PC-3 (cell line): ENCODE results near the gene CRYM. TPM values are rescaled to one million over a fixed set of nuclear protein-coding genes. Genes with fewer than 3 reads are reported as not detected.
"Not testable (repeated sequence)": the region's sequence is repeated elsewhere in the genome, so short reads cannot be mapped to it uniquely, and the experiment has no call there.

ENCODE experiments used
- ATAC-seq: fragments of 200-7000 bp; cut with Tn5 transposase; 2 replicates; pipeline ENCODE4 v1.9.1; 2020; ENCODE audit warnings: mild to moderate bottlenecking, moderate library complexity
- BruUV-seq: library from RNA; stranded (reverse); fragments of 400-500 nt; replicated peaks from 2 replicates; lab custom pipeline; 2021; lab: Mats Ljungman, UMichigan
- CTCF ChIA-PET: fragments of 300-600 bp; sonication (Branson Sonifier 250); formaldehyde crosslinking; loops from one replicate; lab custom pipeline; 2022; ENCODE audit warnings: antibody characterized with exemption; lab: Charles Lee
- POLR2A ChIA-PET: fragments of 300-600 bp; sonication (Branson Sonifier 250); formaldehyde crosslinking; loops from one replicate; lab custom pipeline; 2022; ENCODE audit warnings: antibody characterized with exemption; ENCODE audit not compliant: unreplicated experiment; lab: Charles Lee
- DNase-seq: peaks from one replicate; pipeline ENCODE4 v3.0.0-alpha.2; 2015
- H2AFZ ChIP-seq: fragments of 300-600 bp; sonication (generic); 2 replicates; pipeline ENCODE4 v1.6.0; 2016; ENCODE audit warnings: antibody characterized with exemption, low read length
- H3F3A ChIP-seq: fragments of 300-600 bp; sonication (generic); one replicate; pipeline ENCODE4 v1.6.0; 2017; ENCODE audit warnings: antibody characterized with exemption, low read length, control low read depth, mild to moderate bottlenecking; ENCODE audit not compliant: unreplicated experiment
- H3K27ac ChIP-seq: fragments of 300-600 bp; sonication (generic); 2 replicates; pipeline ENCODE4 v1.5.1; 2016; ENCODE audit warnings: mild to moderate bottlenecking, low read length
- H3K27me3 ChIP-seq: fragments of 300-600 bp; sonication (generic); 2 replicates; pipeline ENCODE4 v1.6.1; 2016; ENCODE audit warnings: low read length, mixed read lengths
- H3K36me3 ChIP-seq: fragments of 300-600 bp; sonication (generic); 2 replicates; pipeline ENCODE4 v1.6.1; 2016; ENCODE audit warnings: low read depth, mixed run types, low read length, mixed read lengths
- H3K4me1 ChIP-seq: fragments of 300-600 bp; sonication (generic); 2 replicates; pipeline ENCODE4 v1.5.1; 2016; ENCODE audit warnings: low read length; ENCODE audit not compliant: insufficient read depth
- H3K4me2 ChIP-seq: fragments of 300-600 bp; sonication (generic); 2 replicates; pipeline ENCODE4 v1.6.0; 2016; ENCODE audit warnings: low read length
- H3K4me3 ChIP-seq: fragments of 300-600 bp; sonication (generic); 2 replicates; pipeline ENCODE4 v1.5.1; 2016; ENCODE audit warnings: mild to moderate bottlenecking, low read length, mixed read lengths
- H3K79me2 ChIP-seq: fragments of 300-600 bp; sonication (generic); 2 replicates; pipeline ENCODE4 v1.6.1; 2017; ENCODE audit warnings: low read length, mixed read lengths
- H3K9ac ChIP-seq: fragments of 300-600 bp; sonication (generic); 2 replicates; pipeline ENCODE4 v1.6.0; 2016; ENCODE audit warnings: mild to moderate bottlenecking, low read length
- H3K9me2 ChIP-seq: fragments of 300-600 bp; sonication (generic); replicated peaks from 2 replicates; pipeline ENCODE4 v1.6.1; 2016; ENCODE audit warnings: mixed run types, low read length, mixed read lengths
- H3K9me3 ChIP-seq: fragments of 300-600 bp; sonication (generic); 2 replicates; pipeline ENCODE4 v1.6.1; 2016; ENCODE audit warnings: low read length, mixed read lengths
- H4K20me1 ChIP-seq: fragments of 300-600 bp; sonication (generic); 2 replicates; pipeline ENCODE4 v1.6.1; 2016; ENCODE audit warnings: low read length, mixed read lengths
- EZH2 ChIP-seq: fragments of 300-600 bp; sonication (generic); IDR thresholded peaks from one replicate; pipeline ENCODE4 v1.6.1; 2017; ENCODE audit warnings: antibody characterized with exemption, mild to moderate bottlenecking, low read length; ENCODE audit not compliant: unreplicated experiment
- EZH2phosphoT487 ChIP-seq: fragments of 300-600 bp; sonication (generic); IDR thresholded peaks from 2 replicates; pipeline ENCODE4 v1.6.1; 2018; ENCODE audit warnings: mild to moderate bottlenecking, antibody characterized with exemption, low read length, borderline replicate concordance
- intact Hi-C: fragments of 100-400 bp; cut with micrococcal nuclease; formaldehyde crosslinking; loops from 2 replicates; pipeline ENCODE4 v1.9.0; 2023
- total RNA-seq: library from RNA; depleted of rRNA; stranded (reverse); fragments of >200 nt; gene quantifications from 2 replicates; pipeline ENCODE4 v1.2.3, GENCODE V29; 2014
- TF ChIP-seq, protein P1 (sequence below): fragments of 300-600 bp; sonication (generic); conservative IDR thresholded peaks from 2 replicates; pipeline ENCODE4 v1.5.1; 2017; ENCODE audit warnings: antibody characterized with exemption, low read depth, mild to moderate bottlenecking, low read length

Gene CRYM
- total RNA-seq, 1 experiment from 2014 or later: not detected

GRCh38 chr16:21321736-21322135 is 43.6 kb upstream of the CRYM start:
- DNase-seq (no peak), ATAC-seq (no peak)
- Histone ChIP-seq H3K9me3 (no peaks in the 10 kb centered on the region), H4K20me1 (no peaks in the 10 kb centered on the region), H3K4me2 (no peak overlapping the region), H3K4me1 (no peaks in the 10 kb centered on the region), H3K79me2 (no peaks in the 10 kb centered on the region), H3K36me3 (no peaks in the 10 kb centered on the region), H3K27ac (no peak overlapping the region), H3F3A (no peaks in the 10 kb centered on the region), H2AFZ (no peak overlapping the region), H3K27me3 (no peaks in the 10 kb centered on the region), H3K4me3 (no peak overlapping the region), H3K9me2 (no peaks in the 10 kb centered on the region), H3K9ac (no peak overlapping the region)
- intact Hi-C loops: no loop called here
- TF ChIP-seq, protein P1, sequence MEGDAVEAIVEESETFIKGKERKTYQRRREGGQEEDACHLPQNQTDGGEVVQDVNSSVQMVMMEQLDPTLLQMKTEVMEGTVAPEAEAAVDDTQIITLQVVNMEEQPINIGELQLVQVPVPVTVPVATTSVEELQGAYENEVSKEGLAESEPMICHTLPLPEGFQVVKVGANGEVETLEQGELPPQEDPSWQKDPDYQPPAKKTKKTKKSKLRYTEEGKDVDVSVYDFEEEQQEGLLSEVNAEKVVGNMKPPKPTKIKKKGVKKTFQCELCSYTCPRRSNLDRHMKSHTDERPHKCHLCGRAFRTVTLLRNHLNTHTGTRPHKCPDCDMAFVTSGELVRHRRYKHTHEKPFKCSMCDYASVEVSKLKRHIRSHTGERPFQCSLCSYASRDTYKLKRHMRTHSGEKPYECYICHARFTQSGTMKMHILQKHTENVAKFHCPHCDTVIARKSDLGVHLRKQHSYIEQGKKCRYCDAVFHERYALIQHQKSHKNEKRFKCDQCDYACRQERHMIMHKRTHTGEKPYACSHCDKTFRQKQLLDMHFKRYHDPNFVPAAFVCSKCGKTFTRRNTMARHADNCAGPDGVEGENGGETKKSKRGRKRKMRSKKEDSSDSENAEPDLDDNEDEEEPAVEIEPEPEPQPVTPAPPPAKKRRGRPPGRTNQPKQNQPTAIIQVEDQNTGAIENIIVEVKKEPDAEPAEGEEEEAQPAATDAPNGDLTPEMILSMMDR: no peak
- BruUV-seq: no TSS peak
- ChIA-PET POLR2A (no interaction called here), CTCF (no interaction called here)

DNA sequence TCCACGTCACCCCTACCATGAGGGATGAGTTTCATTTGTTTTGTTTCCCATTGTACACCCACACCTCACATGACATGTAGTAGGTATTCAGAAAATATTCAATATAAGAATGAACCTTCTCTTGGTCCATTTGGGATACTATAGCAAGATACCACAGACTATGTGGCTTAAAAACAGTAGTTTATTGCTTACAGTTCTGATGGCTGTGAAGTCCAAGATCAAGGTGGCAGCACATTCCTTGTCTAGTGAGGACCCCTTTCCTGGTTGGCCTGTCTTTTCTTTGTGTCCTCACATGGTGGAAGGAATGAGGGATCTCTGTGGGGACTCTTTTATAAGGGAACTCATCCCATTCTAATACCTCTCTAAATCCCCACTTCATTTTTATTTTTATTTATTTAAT is 36.2 kb upstream of the CRYM start:
- H3K9ac ChIP-seq: no peak overlapping the region
- BruUV-seq: no TSS peak
- TF ChIP-seq EZH2phosphoT487 (no peak), EZH2 (no peak)
- TF ChIP-seq, protein P1: no peak
- intact Hi-C loops: no loop called here
- no peaks in the 10 kb centered on the region for H3K9me2 ChIP-seq
- no peaks in the 10 kb centered on the region for H3K36me3 ChIP-seq
- no peak overlapping the region for H2AFZ ChIP-seq
- H4K20me1 ChIP-seq: no peaks in the 10 kb centered on the region
- H3K27me3 ChIP-seq: no peaks in the 10 kb centered on the region
- ChIA-PET CTCF (no interaction called here), POLR2A (no interaction called here)
- H3F3A ChIP-seq: no peaks in the 10 kb centered on the region
- H3K27ac ChIP-seq: no peak overlapping the region
- no peak overlapping the region for H3K4me3 ChIP-seq
- H3K79me2 ChIP-seq: no peaks in the 10 kb centered on the region
- DNase-seq (no peak), ATAC-seq (no peak)
- no peak overlapping the region for H3K4me2 ChIP-seq
- no peaks in the 10 kb centered on the region for H3K4me1 ChIP-seq
- H3K9me3 ChIP-seq: no peaks in the 10 kb centered on the region

GRCh38 chr16:21312863-21313372 is 34.8 kb upstream of the CRYM start:
- H4K20me1 ChIP-seq, POLR2A ChIA-PET, H3K79me2 ChIP-seq, H3K4me1 ChIP-seq, H3K9me2 ChIP-seq, H2AFZ ChIP-seq, H3F3A ChIP-seq, CTCF ChIA-PET, H3K4me2 ChIP-seq, H3K27ac ChIP-seq, H3K27me3 ChIP-seq, H3K36me3 ChIP-seq, ATAC-seq, intact Hi-C loops, BruUV-seq, H3K9ac ChIP-seq, H3K9me3 ChIP-seq, DNase-seq, H3K4me3 ChIP-seq: not testable (repeated sequence)

GRCh38 chr16:21312046-21312445 is 34.0 kb upstream of the CRYM start:
- H3F3A ChIP-seq, ATAC-seq, H3K27ac ChIP-seq, H3K9ac ChIP-seq, BruUV-seq, H2AFZ ChIP-seq, H3K4me3 ChIP-seq, H3K79me2 ChIP-seq, intact Hi-C loops, H3K9me2 ChIP-seq, H3K9me3 ChIP-seq, H3K4me2 ChIP-seq, H3K36me3 ChIP-seq, CTCF ChIA-PET, POLR2A ChIA-PET, H4K20me1 ChIP-seq, H3K27me3 ChIP-seq, H3K4me1 ChIP-seq, DNase-seq: not testable (repeated sequence)

- H2AFZ ChIP-seq, H3K9ac ChIP-seq, ATAC-seq, POLR2A ChIA-PET, H3K9me2 ChIP-seq, BruUV-seq, DNase-seq, H3K36me3 ChIP-seq, CTCF ChIA-PET, H3K4me2 ChIP-seq, intact Hi-C loops, H4K20me1 ChIP-seq, H3K27ac ChIP-seq, H3F3A ChIP-seq, H3K4me3 ChIP-seq, H3K9me3 ChIP-seq, H3K79me2 ChIP-seq, H3K27me3 ChIP-seq: not testable (repeated sequence)
- peaks cover 11% of the 10 kb centered on the region for H3K4me1 ChIP-seq
Observed at GRCh38 chr16:21306712-21307111, 28.6 kb upstream of the CRYM start.
